ENCODE measurements around the gene PLEKHA1.

GRCh38 chr10:122476333-122476695 lies 101.8 kb downstream of the PLEKHA1 start:
- no peak for TF ChIP-seq TCF7L2 (IDR thresholded peaks at IDR 0.05; ENCODE audit: borderline replicate concordance, extremely low read depth, insufficient read depth, insufficient read length)
- TF ChIP-seq SIN3A (IDR thresholded peaks at IDR 0.05; ENCODE audit: low read depth) = no peak
- no peak for TF ChIP-seq POLR2A (IDR thresholded peaks at IDR 0.05; ENCODE audit: borderline replicate concordance, extremely low read depth, insufficient read depth, insufficient read length)
- no peak for TF ChIP-seq CTCF (IDR thresholded peaks at IDR 0.05 in 2 of 3, conservative IDR thresholded peaks at IDR 0.05 in 1 of 3; ENCODE audit: borderline replicate concordance in 1 of 3, insufficient read depth in 1 of 3, low read depth in 2 of 3, low read length in 2 of 3)
- no peak for TF ChIP-seq SP1 (IDR thresholded peaks at IDR 0.05; ENCODE audit: low read depth)
- TF ChIP-seq CEBPB (IDR thresholded peaks at IDR 0.05; ENCODE audit: low read depth) = no peak
- no peak for TF ChIP-seq ZFX (IDR thresholded peaks at IDR 0.05)
- no peak for TF ChIP-seq JUND (IDR thresholded peaks at IDR 0.05)
- TF ChIP-seq ZNF274 (IDR thresholded peaks at IDR 0.05; ENCODE audit: low read depth, low read length) = no peak
- TF ChIP-seq POLR2AphosphoS5 (IDR thresholded peaks at IDR 0.05; ENCODE audit: low read depth, low read length) = no peak
- TF ChIP-seq FOSL1 (IDR thresholded peaks at IDR 0.05; ENCODE audit: low read depth) = no peak
- no peak for TF ChIP-seq REST (IDR thresholded peaks at IDR 0.05; ENCODE audit: low read depth)
